ENCODE results near the gene CD244. TPM values are rescaled to one million over a fixed set of nuclear protein-coding genes. Genes with fewer than 3 reads are reported as not detected.
A peak's percentile ranks its signal among the peaks of the same experiment; 100 is the strongest.

Gene CD244
- total RNA-seq, 2 donors from 2014 or later = 0.55 to 1.1 TPM

GRCh38 chr1:160891474-160891873 lies 28.8 kb upstream of the CD244 start:
- intact Hi-C loops (cut with DNase I) = no loop called here
- Histone ChIP-seq H3K27ac (no peak overlapping the region), H3K4me3 (no peak overlapping the region), H3K36me3 (no peaks in the 10 kb centered on the region), H3K27me3 (replicated peaks; ENCODE audit: insufficient read depth) (no peaks in the 10 kb centered on the region), H3K4me1 (replicated peaks) (no peaks in the 10 kb centered on the region), H3K9me3 (no peaks in the 10 kb centered on the region)
- TF ChIP-seq CTCF (IDR thresholded peaks at IDR 0.05) = no peak
- TF ChIP-seq POLR2AphosphoS5 (IDR thresholded peaks at IDR 0.05) = no peak
- no peak for TF ChIP-seq POLR2A (IDR thresholded peaks at IDR 0.05)
- WGBS = 68% methylated on average over 2 of the region's 2 CpGs
- no peak for DNase-seq (ENCODE audit: low spot score)

- Histone ChIP-seq H3K4me3 (no peak overlapping the region), H3K27ac (no peak overlapping the region), H3K9me3 (no peaks in the 10 kb centered on the region), H3K4me1 (replicated peaks) (no peaks in the 10 kb centered on the region), H3K27me3 (replicated peaks; ENCODE audit: insufficient read depth) (no peaks in the 10 kb centered on the region), H3K36me3 (no peaks in the 10 kb centered on the region)
- WGBS = 20% methylated on average over 2 of the region's 2 CpGs
- TF ChIP-seq CTCF (IDR thresholded peaks at IDR 0.05) = no peak
- TF ChIP-seq POLR2A (IDR thresholded peaks at IDR 0.05) = no peak
- TF ChIP-seq POLR2AphosphoS5 (IDR thresholded peaks at IDR 0.05) = peak; percentile 66
- intact Hi-C loops (cut with DNase I) = no loop called here
- no peak for DNase-seq (ENCODE audit: low spot score)
Observed at GRCh38 chr1:160888926-160889325, 26.2 kb upstream of the CD244 start.

- 83% methylated on average over 2 of the region's 2 CpGs for WGBS
- intact Hi-C loops (cut with DNase I) = no loop called here
Observed at GRCh38 chr1:160887071-160887470, 24.4 kb upstream of the CD244 start.

GRCh38 chr1:160885042-160885441 lies 22.4 kb upstream of the CD244 start, which contains the start of gene ITLN1:
TSS of gene ITLN1 (minus strand) at chr1:160885180. CDS start at chr1:160884877, 303 bp downstream.
- Histone ChIP-seq H3K27ac (no peak within 1 kb of the TSS), H3K36me3 (no peaks in the 10 kb centered on the region), H3K4me3 (no peak within 1 kb of the TSS), H3K9me3 (no peaks in the 10 kb centered on the region), H3K4me1 (replicated peaks) (no peaks in the 10 kb centered on the region), H3K27me3 (replicated peaks; ENCODE audit: insufficient read depth) (no peaks in the 10 kb centered on the region)
- intact Hi-C loops (cut with DNase I) = no loop called here
- no peak for DNase-seq (ENCODE audit: low spot score)
- TF ChIP-seq POLR2AphosphoS5 (IDR thresholded peaks at IDR 0.05) (no peak), CTCF (IDR thresholded peaks at IDR 0.05) (no peak), POLR2A (IDR thresholded peaks at IDR 0.05) (no peak)
- WGBS = 45% methylated on average over 5 of the region's 5 CpGs

More at GRCh38 chr1:160887071-160887470, 24.4 kb upstream of the CD244 start:
- DNase-seq (ENCODE audit: low spot score) = no peak
- H3K27ac ChIP-seq = no peak overlapping the region
- H3K4me3 ChIP-seq = no peak overlapping the region
- no peaks in the 10 kb centered on the region for H3K9me3 ChIP-seq
- H3K27me3 ChIP-seq (replicated peaks; ENCODE audit: insufficient read depth) = no peaks in the 10 kb centered on the region
- H3K4me1 ChIP-seq (replicated peaks) = no peaks in the 10 kb centered on the region
- H3K36me3 ChIP-seq = no peaks in the 10 kb centered on the region
- no peak for TF ChIP-seq POLR2A (IDR thresholded peaks at IDR 0.05)
- no peak for TF ChIP-seq CTCF (IDR thresholded peaks at IDR 0.05)
- no peak for TF ChIP-seq POLR2AphosphoS5 (IDR thresholded peaks at IDR 0.05)

GRCh38 chr1:160884579-160884978 lies 21.9 kb upstream of the CD244 start:
- DNase-seq (ENCODE audit: low spot score) = no peak
- intact Hi-C loops (cut with DNase I) = no loop called here
- Histone ChIP-seq H3K4me3 (no peak overlapping the region), H3K36me3 (no peaks in the 10 kb centered on the region), H3K4me1 (replicated peaks) (no peaks in the 10 kb centered on the region), H3K27ac (no peak overlapping the region), H3K27me3 (replicated peaks; ENCODE audit: insufficient read depth) (no peaks in the 10 kb centered on the region), H3K9me3 (no peaks in the 10 kb centered on the region)
- 55% methylated on average over 6 of the region's 6 CpGs for WGBS
- TF ChIP-seq POLR2A (IDR thresholded peaks at IDR 0.05) (no peak), CTCF (IDR thresholded peaks at IDR 0.05) (peak in 1 of 4 experiments; percentile 61)
